ENCODE data around the gene STAG1. TPM values are rescaled to one million over a fixed set of nuclear protein-coding genes. Genes with fewer than 3 reads are reported as not detected.
A peak's percentile ranks its signal among the peaks of the same experiment; 100 is the strongest.
"Not testable (repeated sequence)": the region's sequence is repeated elsewhere in the genome, so short reads cannot be mapped to it uniquely, and the experiment has no call there.

Gene STAG1
- total and polyA plus RNA-seq, 8 donors: 7.5 to 105 (median 37.9) TPM

- intact Hi-C loops (cut with DNase I; ENCODE audit: low total_unique reads): no loop called here
- no peak overlapping the region for H3K27ac ChIP-seq
Observed at GRCh38 chr3:136716629-136717028, 35.5 kb downstream of the STAG1 start.

GRCh38 chr3:136714020-136714419, 38.2 kb downstream of the STAG1 start:
- Histone ChIP-seq H3K9me3 (no peaks in the 10 kb centered on the region), H3K4me3 (no peak overlapping the region), H3K27ac (peak overlapping the region in 1 of 5 donors; percentile 8), H3K27me3 (no peaks in the 10 kb centered on the region), H3K4me1 (peaks cover 3 to 13% (median 6%) of the 10 kb centered on the region in 4 donors), H3K36me3 (peaks cover 0 to 8% (median 7%) of the 10 kb centered on the region in 4 donors)
- WGBS, 5 donors: 90 to 93% (median 91%) methylated on average over 6 of the region's 6 CpGs
- intact Hi-C loops (cut with DNase I; ENCODE audit: low total_unique reads): no loop called here
- TF ChIP-seq CTCF (IDR thresholded peaks at IDR 0.05) (no peak), POLR2AphosphoS5 (IDR thresholded peaks at IDR 0.05) (no peak), EP300 (IDR thresholded peaks at IDR 0.05) (no peak), POLR2A (IDR thresholded peaks at IDR 0.05) (no peak)
- no peak for DNase-seq

More at GRCh38 chr3:136716629-136717028, 35.5 kb downstream of the STAG1 start:
- TF ChIP-seq CTCF (IDR thresholded peaks at IDR 0.05): no peak
- no peak for TF ChIP-seq POLR2A (IDR thresholded peaks at IDR 0.05)
- no peak for TF ChIP-seq EP300 (IDR thresholded peaks at IDR 0.05)
- TF ChIP-seq POLR2AphosphoS5 (IDR thresholded peaks at IDR 0.05): no peak
- Histone ChIP-seq H3K27me3 (no peaks in the 10 kb centered on the region), H3K4me3 (no peak overlapping the region), H3K36me3 (peaks cover 0 to 11% (median 7%) of the 10 kb centered on the region in 4 donors), H3K4me1 (peaks cover 0 to 20% (median 11%) of the 10 kb centered on the region in 4 donors), H3K9me3 (no peaks in the 10 kb centered on the region)
- WGBS, 5 donors: 64 to 92% (median 71%) methylated on average over 1 of the region's 1 CpG
- DNase-seq: no peak

DNA sequence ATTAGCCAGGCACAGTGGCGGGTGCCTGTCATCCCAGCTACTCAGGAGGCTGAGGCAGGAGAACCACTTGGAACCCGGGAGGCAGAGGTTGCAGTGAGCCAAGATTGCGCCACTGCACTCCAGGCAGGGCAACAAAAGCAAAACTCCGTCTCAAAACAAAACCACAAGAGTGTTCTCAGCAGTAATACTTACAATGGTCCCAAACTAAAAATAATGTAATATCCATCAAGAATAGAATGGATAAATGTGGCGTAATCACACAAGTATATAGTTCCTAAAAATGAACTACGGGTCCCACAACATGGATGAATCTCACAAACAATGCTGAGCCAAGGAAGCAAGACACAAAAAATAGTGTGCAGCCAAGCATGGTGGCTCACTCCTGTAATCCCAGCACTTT, 39.2 kb downstream of the STAG1 start:
- no peak for TF ChIP-seq POLR2AphosphoS5 (IDR thresholded peaks at IDR 0.05)
- 86 to 93% (median 91%) methylated on average over 6 of the region's 6 CpGs for WGBS, 5 donors
- Histone ChIP-seq H3K9me3 (no peaks in the 10 kb centered on the region), H3K4me3 (no peak overlapping the region), H3K36me3 (peaks cover 0 to 7% (median 5%) of the 10 kb centered on the region in 4 donors), H3K27ac (no peak overlapping the region), H3K4me1 (peaks cover 3 to 17% (median 6%) of the 10 kb centered on the region in 4 donors), H3K27me3 (no peaks in the 10 kb centered on the region)
- intact Hi-C loops (cut with DNase I; ENCODE audit: low total_unique reads): no loop called here
- DNase-seq: no peak

- H3K4me3 ChIP-seq; intact Hi-C loops (cut with DNase I; ENCODE audit: low total_unique reads); DNase-seq; H3K36me3 ChIP-seq; H3K27me3 ChIP-seq; H3K9me3 ChIP-seq; H3K27ac ChIP-seq: not testable (repeated sequence)
- WGBS, 5 donors: 89 to 93% (median 92%) methylated on average over 9 of the region's 9 CpGs
- H3K4me1 ChIP-seq: peaks cover 3 to 22% (median 6%) of the 10 kb centered on the region in 4 donors
Observed at GRCh38 chr3:136711888-136712287, 40.3 kb downstream of the STAG1 start.

GRCh38 chr3:136711277-136711676, 40.9 kb downstream of the STAG1 start:
- TF ChIP-seq CTCF (IDR thresholded peaks at IDR 0.05) (no peak), EP300 (IDR thresholded peaks at IDR 0.05) (no peak), POLR2A (IDR thresholded peaks at IDR 0.05) (no peak), POLR2AphosphoS5 (IDR thresholded peaks at IDR 0.05) (no peak)
- Histone ChIP-seq H3K27me3 (no peaks in the 10 kb centered on the region), H3K36me3 (peaks cover 0 to 7% (median 5%) of the 10 kb centered on the region in 4 donors), H3K9me3 (no peaks in the 10 kb centered on the region), H3K27ac (no peak overlapping the region), H3K4me1 (peaks cover under 1 to 22% (median 2%) of the 10 kb centered on the region in 4 donors), H3K4me3 (no peak overlapping the region)
- no peak for DNase-seq
- 94 to 97% (median 96%) methylated on average over 7 of the region's 7 CpGs for WGBS, 5 donors
- intact Hi-C loops (cut with DNase I; ENCODE audit: low total_unique reads): no loop called here

- H3K27ac ChIP-seq; DNase-seq; H3K4me3 ChIP-seq; intact Hi-C loops (cut with DNase I; ENCODE audit: low total_unique reads); H3K9me3 ChIP-seq; H3K36me3 ChIP-seq; H3K27me3 ChIP-seq: not testable (repeated sequence)
- H3K4me1 ChIP-seq: peaks cover 0 to 31% (median 1%) of the 10 kb centered on the region in 4 donors
- 92 to 100% (median 96%) methylated on average over 1 of the region's 1 CpG for WGBS, 5 donors
Observed at GRCh38 chr3:136709775-136710174, 42.4 kb downstream of the STAG1 start.

All from stomach (tissue), 9 donors.